H9 (cell line): Measurements from ENCODE around the gene TACC2. TPM values are rescaled to one million over a fixed set of nuclear protein-coding genes. Genes with fewer than 3 reads are reported as not detected.

Experiments used
- DNase-seq: peaks from one replicate; pipeline ENCODE4 v3.0.0-alpha.2; 2017
- H2AFZ ChIP-seq: one replicate; pipeline ENCODE4 v1.6.1; 2013; ENCODE audit warnings: mild to moderate bottlenecking, low read length, control low read depth, moderate library complexity
- H2AK5ac ChIP-seq: 2 replicates; pipeline ENCODE4 v1.6.1; 2013; ENCODE audit warnings: low read length, control low read depth, mixed read lengths; ENCODE audit not compliant: insufficient read length
- H2BK120ac ChIP-seq: one replicate; pipeline ENCODE4 v1.6.1; 2013; ENCODE audit warnings: low read depth, mild to moderate bottlenecking, low read length, control low read depth, inconsistent platforms; ENCODE audit not compliant: poor library complexity, severe bottlenecking
- H2BK12ac ChIP-seq: 2 replicates; pipeline ENCODE4 v1.6.1; 2013; ENCODE audit warnings: low read length, control low read depth, mixed read lengths, low read depth; ENCODE audit not compliant: insufficient read length
- H2BK15ac ChIP-seq: 2 replicates; pipeline ENCODE4 v1.6.1; 2013; ENCODE audit warnings: low read depth, low read length, control low read depth
- H2BK20ac ChIP-seq: one replicate; pipeline ENCODE4 v1.6.1; 2013; ENCODE audit warnings: low read depth, mild to moderate bottlenecking, low read length, control low read depth, inconsistent platforms; ENCODE audit not compliant: poor library complexity, severe bottlenecking
- H2BK5ac ChIP-seq: 2 replicates; pipeline ENCODE4 v1.6.1; 2013; ENCODE audit warnings: low read length, control low read depth, mixed read lengths; ENCODE audit not compliant: insufficient read length
- H3K14ac ChIP-seq: 2 replicates; pipeline ENCODE4 v1.6.1; 2013; ENCODE audit warnings: low read length, control low read depth; ENCODE audit not compliant: insufficient read depth
- H3K18ac ChIP-seq: 2 replicates; pipeline ENCODE4 v1.6.1; 2013; ENCODE audit warnings: low read depth, mild to moderate bottlenecking, mixed read lengths, low read length, control low read depth; ENCODE audit not compliant: insufficient read length
- H3K23ac ChIP-seq: 2 replicates; pipeline ENCODE4 v1.6.1; 2013; ENCODE audit warnings: low read length, control low read depth, mixed read lengths, low read depth; ENCODE audit not compliant: insufficient read length
- H3K23me2 ChIP-seq: 2 replicates; pipeline ENCODE4 v1.6.1; 2013; ENCODE audit warnings: low read depth, mild to moderate bottlenecking, mixed read lengths, low read length, control low read depth; ENCODE audit not compliant: insufficient read length, poor library complexity, severe bottlenecking
- H3K27ac ChIP-seq: 2 replicates; pipeline ENCODE4 v1.5.1; 2013; ENCODE audit warnings: low read length, control low read depth, mixed read lengths, low read depth; ENCODE audit not compliant: insufficient read length
- H3K27me3 ChIP-seq: 2 replicates; pipeline ENCODE4 v1.6.1; 2013; ENCODE audit warnings: low read length, control low read depth, inconsistent platforms; ENCODE audit not compliant: insufficient read depth
- H3K4ac ChIP-seq: 2 replicates; pipeline ENCODE4 v1.6.1; 2013; ENCODE audit warnings: low read depth, mild to moderate bottlenecking, control low read depth, inconsistent platforms, low read length, moderate library complexity
- H3K4me1 ChIP-seq: 2 replicates; pipeline ENCODE4 v1.6.1; 2013; ENCODE audit warnings: low read length, control low read depth, inconsistent platforms; ENCODE audit not compliant: insufficient read depth
- H3K4me2 ChIP-seq: 2 replicates; pipeline ENCODE4 v1.6.1; 2013; ENCODE audit warnings: low read length, control low read depth, mixed read lengths; ENCODE audit not compliant: insufficient read length, insufficient read depth
- H3K56ac ChIP-seq: 2 replicates; pipeline ENCODE4 v1.6.1; 2013; ENCODE audit warnings: low read depth, mild to moderate bottlenecking, mixed read lengths, low read length, control low read depth; ENCODE audit not compliant: insufficient read length
- H3K79me1 ChIP-seq: 2 replicates; pipeline ENCODE4 v1.6.1; 2013; ENCODE audit warnings: low read depth, mild to moderate bottlenecking, moderate library complexity, low read length, control low read depth, inconsistent platforms; ENCODE audit not compliant: insufficient read depth, poor library complexity, severe bottlenecking
- H3K79me2 ChIP-seq: 2 replicates; pipeline ENCODE4 v1.6.1; 2013; ENCODE audit warnings: low read length, control low read depth, inconsistent platforms; ENCODE audit not compliant: insufficient read depth
- H3K9ac ChIP-seq: 2 replicates; pipeline ENCODE4 v1.6.1; 2013; ENCODE audit warnings: low read length, control low read depth, mixed read lengths; ENCODE audit not compliant: insufficient read length; ENCODE audit errors: extremely low read depth
- H3K9me3 ChIP-seq: one replicate; pipeline ENCODE4 v1.6.1; 2013; ENCODE audit warnings: low read depth, low read length, inconsistent platforms; ENCODE audit not compliant: control insufficient read depth
- H3T11ph ChIP-seq: one replicate; pipeline ENCODE4 v1.6.1; 2013; ENCODE audit warnings: mild to moderate bottlenecking, low read length, control low read depth, inconsistent platforms
- H4K20me1 ChIP-seq: one replicate; pipeline ENCODE4 v1.6.1; 2013; ENCODE audit not compliant: control insufficient read depth, insufficient read length, insufficient read depth
- H4K5ac ChIP-seq: 2 replicates; pipeline ENCODE4 v1.6.1; 2013; ENCODE audit warnings: low read depth, mild to moderate bottlenecking, mixed read lengths, low read length, control low read depth; ENCODE audit not compliant: insufficient read length
- H4K8ac ChIP-seq: replicated peaks from 2 replicates; pipeline ENCODE4 v1.6.1; 2013; ENCODE audit warnings: low read length, control low read depth, mixed read lengths, low read depth; ENCODE audit not compliant: insufficient read length
- H4K91ac ChIP-seq: 2 replicates; pipeline ENCODE4 v1.6.1; 2013; ENCODE audit warnings: low read depth, mild to moderate bottlenecking, moderate library complexity, mixed read lengths, low read length, control low read depth; ENCODE audit not compliant: insufficient read length
- H3K27ac Mint-ChIP-seq, 3 experiments: 2 replicates in 2 of 3; 3 replicates in 1 of 3; pipeline ENCODE4 v1.8.0; 2020 to 2021; ENCODE audit warnings: mixed read lengths in 3 of 3, mild to moderate bottlenecking in 1 of 3, moderate library complexity in 1 of 3
- H3K27me3 Mint-ChIP-seq: 2 replicates; pipeline ENCODE4 v1.8.0; 2021; ENCODE audit warnings: low read depth, mild to moderate bottlenecking, moderate library complexity, mixed read lengths
- H3K36me3 Mint-ChIP-seq, 3 experiments: 2 replicates in 2 of 3; 3 replicates in 1 of 3; pipeline ENCODE4 v1.8.0; 2020 to 2021; ENCODE audit warnings: low read depth in 3 of 3, mixed read lengths in 3 of 3; ENCODE audit not compliant: insufficient read depth in 1 of 3
- H3K4me1 Mint-ChIP-seq, 2 experiments: 2 replicates each; pipeline ENCODE4 v1.8.0; 2020; ENCODE audit warnings: mixed read lengths in 2 of 2
- H3K4me3 Mint-ChIP-seq, 2 experiments: 2 replicates in 1 of 2; 3 replicates in 1 of 2; pipeline ENCODE4 v1.8.0; 2020 to 2021; ENCODE audit warnings: mild to moderate bottlenecking in 2 of 2, mixed read lengths in 2 of 2, moderate library complexity in 1 of 2
- H3K9me3 Mint-ChIP-seq, 2 experiments: 2 replicates in 1 of 2; 3 replicates in 1 of 2; pipeline ENCODE4 v1.8.0; 2020; ENCODE audit warnings: mild to moderate bottlenecking in 2 of 2, mixed read lengths in 2 of 2, moderate library complexity in 1 of 2
- CTCF ChIP-seq: fragments of 200-600 bp; sonication (generic); conservative IDR thresholded peaks from 3 replicates; pipeline ENCODE4 v1.8.0; 2021; ENCODE audit warnings: antibody characterized with exemption, mild to moderate bottlenecking
- WGBS: extraction: QIAGEN DNeasy Blood & Tissue Kit; methylation state at CpG from one replicate; pipeline ENCODE4 v1.1.7; 2013; ENCODE audit warnings: missing lambda C conversion rate, low lambda C conversion rate, mixed read lengths; ENCODE audit not compliant: insufficient read length; ENCODE audit errors: extremely low coverage; 5-methylcytosine and 5-hydroxymethylcytosine counted together
- total RNA-seq: library from RNA; stranded (reverse); gene quantifications from 2 replicates; pipeline ENCODE4 v1.2.1, GENCODE V29; 2021

TACC2 gene
- total RNA-seq, 1 experiment from 2014 or later: 58.1 TPM

GRCh38 chr10:121978511-121978910 lies 10.5 kb upstream of the TACC2 start:
- Histone ChIP-seq H2AFZ (no peak overlapping the region), H4K8ac (no peak overlapping the region), H3K18ac (no peak overlapping the region), H3K14ac (no peak overlapping the region), H4K91ac (no peak overlapping the region), H3K79me1 (no peaks in the 10 kb centered on the region), H2BK12ac (no peak overlapping the region), H3K79me2 (peaks cover under 1% of the 10 kb centered on the region; the same call in 1 of the 2 replicates), H3T11ph (no peak overlapping the region), H3K23ac (no peak overlapping the region), H3K9ac (no peak overlapping the region), H3K27me3 (no peaks in the 10 kb centered on the region), H3K23me2 (peaks cover 6% of the 10 kb centered on the region), H3K9me3 (peaks cover 18% of the 10 kb centered on the region), H3K4ac (no peak overlapping the region), H2BK15ac (no peak overlapping the region), H3K4me2 (no peak overlapping the region), H2BK5ac (no peak overlapping the region), H4K5ac (no peak overlapping the region), H3K27ac (no peak overlapping the region), H2BK120ac (no peak overlapping the region), H2AK5ac (no peak overlapping the region), H3K4me1 (no peaks in the 10 kb centered on the region; the same call in 1 of the 2 replicates), H4K20me1 (no peaks in the 10 kb centered on the region), H2BK20ac (no peak overlapping the region), H3K56ac (no peak overlapping the region)
- TF ChIP-seq CTCF: no peak
- no CpG with 5 or more reads among the region's 26 CpGs for WGBS
- H3K4me3 Mint-ChIP-seq: no peak overlapping the region
- peaks cover 22 to 38% of the 10 kb centered on the region in 2 experiments for H3K9me3 Mint-ChIP-seq
- no peak overlapping the region for H3K27ac Mint-ChIP-seq
- H3K36me3 Mint-ChIP-seq: peaks cover 19 to 25% (median 23%) of the 10 kb centered on the region in 3 experiments
- H3K27me3 Mint-ChIP-seq: peaks cover 10% of the 10 kb centered on the region
- peaks cover 4 to 5% of the 10 kb centered on the region in 2 experiments for H3K4me1 Mint-ChIP-seq
- no peak for DNase-seq
